Neural cell (in vitro differentiated cells): ENCODE results near the gene CDH4. TPM values are rescaled to one million over a fixed set of nuclear protein-coding genes. Genes with fewer than 3 reads are reported as not detected.

Source experiments
- H2AFZ ChIP-seq: fragments of 200-600, 300-800 bp; sonication (generic), shearing (Covaris generic); 2 replicates; pipeline ENCODE4 v1.6.0; 2014; ENCODE audit warnings: low read depth, mild to moderate bottlenecking, antibody characterized with exemption, low read length, moderate library complexity
- H3F3A ChIP-seq: fragments of 200-600 bp; shearing (Covaris generic); 2 replicates; pipeline ENCODE4 v1.6.1; 2016; ENCODE audit warnings: mild to moderate bottlenecking, moderate library complexity, mixed read lengths, antibody characterized with exemption, low read length; ENCODE audit not compliant: insufficient read depth, poor library complexity, severe bottlenecking
- H3K27ac ChIP-seq: fragments of 200-600, 300-800 bp; sonication (generic), shearing (Covaris generic); 2 replicates; pipeline ENCODE4 v1.5.1; 2014; ENCODE audit warnings: mild to moderate bottlenecking, low read length, moderate library complexity
- H3K27me3 ChIP-seq: fragments of 300-800, 200-600 bp; sonication (generic), shearing (Covaris generic); 2 replicates; pipeline ENCODE4 v1.6.0; 2014; ENCODE audit warnings: mild to moderate bottlenecking, low read depth, low read length, moderate library complexity; ENCODE audit not compliant: insufficient read depth
- H3K36me3 ChIP-seq: fragments of 300-800, 200-600 bp; sonication (generic), shearing (Covaris generic); 2 replicates; pipeline ENCODE4 v1.5.1; 2014; ENCODE audit warnings: mild to moderate bottlenecking, antibody characterized with exemption, low read length, moderate library complexity; ENCODE audit not compliant: insufficient read depth
- H3K4me2 ChIP-seq: fragments of 300-800, 200-600 bp; sonication (generic), shearing (Covaris generic); 2 replicates; pipeline ENCODE4 v1.6.0; 2014; ENCODE audit warnings: mild to moderate bottlenecking, low read length
- H3K4me3 ChIP-seq: fragments of 300-800, 200-600 bp; sonication (generic), shearing (Covaris generic); 2 replicates; pipeline ENCODE4 v1.5.1; 2014; ENCODE audit warnings: mild to moderate bottlenecking, low read length, moderate library complexity
- H3K79me2 ChIP-seq: fragments of 200-600 bp; shearing (Covaris generic); replicated peaks from 2 replicates; pipeline ENCODE4 v1.6.0; 2014; ENCODE audit warnings: mild to moderate bottlenecking, low read length, moderate library complexity; ENCODE audit not compliant: insufficient read depth
- H3K9ac ChIP-seq: fragments of 300-800, 200-600 bp; sonication (generic), shearing (Covaris generic); 2 replicates; pipeline ENCODE4 v1.6.1; 2016; ENCODE audit warnings: mild to moderate bottlenecking, low read length, mixed read lengths
- H3K9me2 ChIP-seq: fragments of 200-600 bp; shearing (Covaris generic); 2 replicates; pipeline ENCODE4 v1.6.1; 2016; ENCODE audit warnings: mild to moderate bottlenecking, low read length, mixed read lengths; ENCODE audit not compliant: insufficient read depth
- H3K9me3 ChIP-seq: fragments of 200-600, 300-800 bp; sonication (generic), shearing (Covaris generic); 2 replicates; pipeline ENCODE4 v1.6.1; 2016; ENCODE audit warnings: mild to moderate bottlenecking, mixed run types, low read length, moderate library complexity, mixed read lengths
- H4K20me1 ChIP-seq: fragments of 200-600 bp; shearing (Covaris generic); 2 replicates; pipeline ENCODE4 v1.6.1; 2016; ENCODE audit warnings: mild to moderate bottlenecking, mixed run types; ENCODE audit not compliant: insufficient read depth
- CTCF ChIP-seq: fragments of 450-650 bp; IDR thresholded peaks from 2 replicates; pipeline ENCODE4 v1.5.1; 2014; ENCODE audit warnings: antibody characterized with exemption, mild to moderate bottlenecking, moderate library complexity; ENCODE audit not compliant: poor library complexity, severe bottlenecking
- EP300 ChIP-seq: fragments of 450-650 bp; conservative IDR thresholded peaks from 2 replicates; pipeline ENCODE4 v1.6.1; 2014; ENCODE audit warnings: antibody characterized with exemption, mild to moderate bottlenecking, moderate library complexity; ENCODE audit not compliant: poor library complexity, severe bottlenecking
- EZH2 ChIP-seq: fragments of 200-600, 300-800 bp; shearing (Covaris generic), sonication (generic); IDR thresholded peaks from 2 replicates; pipeline ENCODE4 v1.6.1; 2014; ENCODE audit warnings: antibody characterized with exemption, low read length, borderline replicate concordance, mild to moderate bottlenecking; ENCODE audit not compliant: insufficient read depth, poor library complexity, severe bottlenecking
- MXI1 ChIP-seq: fragments of 450-650 bp; conservative IDR thresholded peaks from 2 replicates; pipeline ENCODE4 v1.6.1; 2014; ENCODE audit warnings: antibody characterized with exemption, mild to moderate bottlenecking; ENCODE audit not compliant: poor library complexity, severe bottlenecking
- POLR2AphosphoS5 ChIP-seq: IDR thresholded peaks from 2 replicates; pipeline ENCODE4 v1.6.1; 2012
- RAD21 ChIP-seq: fragments of 450-650 bp; conservative IDR thresholded peaks from 2 replicates; pipeline ENCODE4 v1.6.1; 2014; ENCODE audit warnings: antibody characterized with exemption, mild to moderate bottlenecking, moderate library complexity
- REST ChIP-seq: IDR thresholded peaks from 2 replicates; pipeline ENCODE4 v1.6.1; 2012; ENCODE audit warnings: borderline replicate concordance
- SMC3 ChIP-seq: fragments of 450-650 bp; conservative IDR thresholded peaks from 2 replicates; pipeline ENCODE4 v1.6.1; 2014; ENCODE audit warnings: antibody characterized with exemption, mild to moderate bottlenecking, moderate library complexity; ENCODE audit not compliant: poor library complexity
- TAF1 ChIP-seq: IDR thresholded peaks from 2 replicates; pipeline ENCODE4 v1.6.1; 2012; ENCODE audit warnings: low read depth
- polyA plus RNA-seq: library from polyadenylated mRNA; depleted of rRNA; stranded (reverse); fragments of >200 nt; gene quantifications from 2 replicates; pipeline ENCODE4 v1.2.3, GENCODE V29; 2014

The CDH4 gene
- polyA plus RNA-seq, 1 donor from 2014 or later = 24.6 TPM

- Histone ChIP-seq H3K9me3 (no peaks in the 10 kb centered on the region), H3F3A (no peaks in the 10 kb centered on the region), H3K9ac (no peak overlapping the region), H3K27ac (no peak overlapping the region), H2AFZ (no peak overlapping the region), H4K20me1 (no peaks in the 10 kb centered on the region), H3K79me2 (no peaks in the 10 kb centered on the region), H3K27me3 (no peaks in the 10 kb centered on the region), H3K4me2 (no peak overlapping the region), H3K36me3 (no peaks in the 10 kb centered on the region), H3K9me2 (no peaks in the 10 kb centered on the region), H3K4me3 (no peak overlapping the region)
- TF ChIP-seq MXI1 (no peak), CTCF (no peak), POLR2AphosphoS5 (no peak), EZH2 (no peak), EP300 (no peak), RAD21 (no peak), REST (no peak), TAF1 (no peak), SMC3 (no peak)
These were observed 47.9 kb upstream of the CDH4 start for GRCh38 chr20:61204206-61204605.

- no peak overlapping the region for H3K27ac ChIP-seq
- no peak for TF ChIP-seq SMC3
- TF ChIP-seq REST = no peak
- TF ChIP-seq TAF1 = no peak
- TF ChIP-seq CTCF = no peak
- no peak for TF ChIP-seq MXI1
- no peak for TF ChIP-seq EP300
- no peak for TF ChIP-seq EZH2
- TF ChIP-seq POLR2AphosphoS5 = no peak
- TF ChIP-seq RAD21 = no peak
- H3F3A ChIP-seq = no peaks in the 10 kb centered on the region
- H2AFZ ChIP-seq = no peak overlapping the region
- H3K9ac ChIP-seq = no peak overlapping the region
- no peaks in the 10 kb centered on the region for H3K79me2 ChIP-seq
- H3K4me3 ChIP-seq = no peak overlapping the region
- H3K9me3 ChIP-seq = no peaks in the 10 kb centered on the region
- no peak overlapping the region for H3K4me2 ChIP-seq
- no peaks in the 10 kb centered on the region for H4K20me1 ChIP-seq
- H3K27me3 ChIP-seq = no peaks in the 10 kb centered on the region
- no peaks in the 10 kb centered on the region for H3K36me3 ChIP-seq
- no peaks in the 10 kb centered on the region for H3K9me2 ChIP-seq
These were observed 46.3 kb upstream of the CDH4 start for GRCh38 chr20:61205769-61206168.
